GM19238 (cell line): ENCODE data around the gene HCFC1.

Experiments
- DNase-seq: peaks from one replicate; pipeline ENCODE4 v3.0.0; 2011; ENCODE audit warnings: low spot score; ENCODE audit not compliant: insufficient read length

HCFC1 gene

DNA sequence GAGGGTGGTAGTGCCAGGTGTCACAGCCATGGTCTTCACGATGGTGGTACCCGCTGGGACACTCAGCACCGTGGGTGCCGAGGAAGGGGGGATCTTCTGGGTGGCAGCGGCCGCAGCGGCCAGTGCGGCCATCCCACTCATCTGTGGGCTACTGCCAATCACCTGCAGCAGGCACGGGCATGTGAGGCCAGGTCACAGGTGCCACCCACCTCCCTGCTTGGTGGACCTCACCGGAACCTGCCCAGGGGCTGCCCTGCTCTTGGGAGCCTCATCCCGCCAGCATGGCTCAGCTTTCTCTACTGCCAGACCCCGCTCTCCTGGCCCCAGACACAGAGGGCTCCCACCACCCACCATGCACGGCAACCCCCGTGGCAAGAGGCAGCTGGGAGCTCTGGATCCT lies 13.0 kb downstream of the HCFC1 start:
- DNase-seq: no peak

- no peak for DNase-seq
Measured at GRCh38 chrX:153957224-153957623, 14.4 kb downstream of the HCFC1 start.

- no peak for DNase-seq
Measured at GRCh38 chrX:153956044-153956907, 15.3 kb downstream of the HCFC1 start.

DNA sequence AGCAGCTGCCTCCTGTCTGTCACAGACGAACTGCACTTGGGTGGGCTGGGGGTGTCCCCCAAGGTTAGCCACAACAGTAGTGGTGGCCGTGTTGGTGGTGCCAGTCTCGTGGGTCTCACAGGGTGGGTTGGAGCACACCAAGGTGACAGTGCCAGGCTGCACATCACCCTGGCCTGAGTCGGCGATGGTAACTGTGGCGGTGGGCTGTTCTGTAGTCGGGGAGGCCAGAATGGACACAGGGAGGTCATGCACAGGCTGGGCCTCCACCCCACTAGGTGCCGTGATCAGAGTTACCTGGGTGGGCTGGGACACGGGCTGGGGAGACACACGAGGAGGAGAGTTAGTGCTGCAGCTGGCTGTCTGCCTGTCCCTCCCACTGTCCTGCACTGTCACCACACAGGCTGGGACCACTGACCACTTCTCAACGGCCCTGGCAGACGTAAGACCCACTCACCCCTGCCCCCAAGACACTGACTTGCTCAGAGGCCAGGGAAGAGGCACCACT lies 16.3 kb downstream of the HCFC1 start:
- no peak for DNase-seq

DNA sequence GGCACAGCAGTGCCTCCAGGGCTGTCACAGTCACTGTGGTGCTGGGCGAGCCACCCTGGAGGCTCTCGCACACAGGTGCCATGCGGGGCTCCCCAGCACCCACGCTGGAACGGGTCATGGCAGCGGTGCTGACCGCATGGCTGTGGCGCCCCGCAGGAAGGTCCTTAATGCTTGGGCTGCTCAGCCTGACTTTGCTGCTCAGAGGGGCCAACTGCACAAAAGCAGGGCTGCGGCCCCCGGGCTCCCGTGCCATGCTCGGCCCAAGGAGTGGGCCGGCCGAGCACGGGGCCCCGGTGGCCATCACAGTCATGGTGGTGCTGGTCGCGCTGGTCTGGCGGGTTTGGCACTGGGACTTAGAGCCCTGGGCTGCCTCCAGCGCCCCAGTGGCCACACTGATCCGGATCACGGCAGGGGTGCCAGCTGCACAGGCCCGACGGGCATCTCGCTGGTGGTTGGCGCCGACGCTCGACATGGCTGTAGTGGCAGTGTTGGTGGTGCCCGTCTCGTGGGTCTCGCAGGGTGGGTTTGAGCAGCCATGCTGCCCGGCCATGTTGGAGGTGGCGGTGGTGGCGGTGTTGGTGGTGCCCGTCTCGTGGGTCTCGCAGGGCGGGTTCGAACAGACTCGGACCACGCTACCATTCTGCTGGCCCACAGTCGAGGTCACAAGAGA lies 16.9 kb downstream of the HCFC1 start:
- DNase-seq: no peak

GRCh38 chrX:153953892-153954557 lies 17.6 kb downstream of the HCFC1 start:
- no peak for DNase-seq

GRCh38 chrX:153953342-153953830 lies 18.2 kb downstream of the HCFC1 start:
- DNase-seq: peak; percentile 86

DNA sequence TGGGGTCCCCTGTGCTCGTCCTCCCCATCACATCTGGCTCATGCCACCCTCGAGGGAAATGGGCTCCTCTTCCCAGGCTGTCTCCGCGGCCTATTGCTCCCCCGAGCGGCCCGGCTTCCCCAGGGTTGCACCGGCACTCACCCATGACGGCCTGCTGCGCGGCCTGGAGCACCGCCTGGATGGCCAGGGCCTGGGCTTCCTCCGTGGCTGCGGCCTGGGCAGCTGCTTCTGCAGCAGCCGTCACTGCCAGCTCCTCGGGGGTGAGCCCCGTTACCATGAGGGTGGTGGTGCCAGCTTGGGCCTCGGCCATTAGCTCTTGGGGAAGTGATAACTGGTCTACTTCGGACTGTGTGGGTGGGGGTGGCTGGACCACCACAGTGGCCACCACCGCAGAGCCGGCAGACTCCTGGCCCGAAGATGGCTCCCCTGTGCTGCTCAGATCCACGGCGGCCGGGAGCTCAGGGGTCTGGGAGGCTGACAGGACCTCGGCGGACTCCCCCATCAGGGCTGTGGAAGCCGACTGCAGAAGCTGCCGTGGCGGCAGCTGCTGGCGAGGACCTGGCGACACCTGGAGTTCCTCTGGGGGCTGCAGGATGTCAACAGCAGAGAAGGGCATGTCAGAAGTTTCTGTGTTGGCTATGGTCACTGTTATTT lies 19.1 kb downstream of the HCFC1 start:
- DNase-seq: no peak

DNA sequence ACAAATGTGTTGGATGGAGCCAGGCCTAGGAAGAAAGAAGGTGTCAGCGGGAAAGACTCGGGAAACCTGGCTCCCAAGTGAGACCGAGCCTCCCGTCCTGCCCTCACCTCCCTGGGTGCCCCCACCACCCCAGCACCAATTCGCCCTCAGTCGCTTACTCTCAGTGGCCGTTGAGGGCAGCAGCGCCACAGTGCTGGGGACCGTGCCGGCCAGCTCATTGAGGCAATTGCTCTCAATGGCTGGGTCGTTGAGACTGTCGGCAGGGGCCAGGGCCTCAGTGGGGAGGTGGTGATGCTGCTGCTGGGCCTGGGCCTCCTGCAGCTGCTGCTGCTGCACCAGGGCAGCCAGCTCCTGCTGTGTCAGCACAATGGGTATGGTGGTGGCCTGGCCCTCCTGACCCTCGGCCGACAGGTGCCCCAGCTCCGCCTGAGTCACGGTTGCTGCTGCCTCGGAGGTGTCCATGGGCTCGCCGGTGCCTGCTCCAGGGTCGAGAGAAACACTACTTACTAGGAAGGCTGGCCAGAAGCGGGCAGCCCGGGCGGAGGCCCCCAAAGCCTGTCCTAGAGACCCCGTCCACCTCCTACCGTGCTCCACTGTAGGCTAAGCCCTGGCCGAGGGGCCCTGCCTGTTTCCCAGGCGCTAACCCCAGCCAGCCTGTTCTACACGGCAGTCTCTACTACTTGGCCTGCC lies 19.8 kb downstream of the HCFC1 start:
- DNase-seq: no peak

GRCh38 chrX:153950127-153950526 lies 21.5 kb downstream of the HCFC1 start:
- no peak for DNase-seq

DNA sequence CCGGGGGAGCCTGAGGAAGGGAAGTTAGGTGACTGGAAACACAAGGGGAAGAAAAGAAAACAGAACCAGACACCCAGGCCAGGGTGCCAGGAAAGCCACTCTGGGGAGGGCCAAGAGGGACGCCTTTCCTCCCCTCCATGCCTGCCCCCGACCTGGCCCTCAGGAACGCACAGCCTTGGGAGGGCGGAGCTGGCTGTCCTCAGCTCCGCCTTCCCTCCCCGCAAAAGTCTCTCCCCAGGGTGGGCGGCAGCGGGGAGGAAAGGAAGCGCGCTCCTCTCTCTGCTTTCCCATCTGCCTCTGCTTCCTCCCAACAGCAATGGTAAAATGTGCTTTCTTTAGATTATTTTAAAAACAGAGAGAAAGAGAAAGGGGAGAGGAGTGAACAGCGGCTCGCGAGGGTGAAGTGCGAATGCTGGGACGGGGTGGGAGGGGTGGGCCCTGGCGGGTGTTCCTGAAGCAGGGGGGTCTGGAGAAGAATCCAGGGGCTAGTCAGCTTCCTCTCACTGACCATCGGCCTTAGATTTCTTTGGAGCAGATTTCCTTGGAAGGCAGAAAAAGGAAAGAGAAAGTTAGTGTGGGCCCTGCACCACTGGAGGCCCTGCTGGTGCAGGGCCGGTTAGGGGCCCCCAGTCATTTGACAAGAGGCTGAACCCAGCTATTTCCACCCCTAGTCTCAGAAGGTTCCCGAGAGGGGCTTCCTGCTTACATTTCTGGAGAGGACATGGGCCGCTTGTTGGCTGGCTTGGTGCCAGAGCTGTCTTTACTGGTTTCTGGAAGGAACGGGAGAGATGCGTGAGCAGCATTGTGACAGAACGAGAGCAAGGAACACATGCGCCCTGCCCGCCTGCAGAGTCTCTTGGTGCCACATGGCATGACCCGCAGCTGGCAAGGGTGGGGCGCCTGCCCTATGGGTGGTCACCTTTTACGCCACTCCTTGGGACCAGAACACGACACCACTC lies 22.5 kb downstream of the HCFC1 start:
- no peak for DNase-seq

GRCh38 chrX:153948002-153948466 lies 23.6 kb downstream of the HCFC1 start:
- DNase-seq: no peak

GRCh38 chrX:153947009-153947769 lies 24.4 kb downstream of the HCFC1 start:
- peak; percentile 88 for DNase-seq

DNA sequence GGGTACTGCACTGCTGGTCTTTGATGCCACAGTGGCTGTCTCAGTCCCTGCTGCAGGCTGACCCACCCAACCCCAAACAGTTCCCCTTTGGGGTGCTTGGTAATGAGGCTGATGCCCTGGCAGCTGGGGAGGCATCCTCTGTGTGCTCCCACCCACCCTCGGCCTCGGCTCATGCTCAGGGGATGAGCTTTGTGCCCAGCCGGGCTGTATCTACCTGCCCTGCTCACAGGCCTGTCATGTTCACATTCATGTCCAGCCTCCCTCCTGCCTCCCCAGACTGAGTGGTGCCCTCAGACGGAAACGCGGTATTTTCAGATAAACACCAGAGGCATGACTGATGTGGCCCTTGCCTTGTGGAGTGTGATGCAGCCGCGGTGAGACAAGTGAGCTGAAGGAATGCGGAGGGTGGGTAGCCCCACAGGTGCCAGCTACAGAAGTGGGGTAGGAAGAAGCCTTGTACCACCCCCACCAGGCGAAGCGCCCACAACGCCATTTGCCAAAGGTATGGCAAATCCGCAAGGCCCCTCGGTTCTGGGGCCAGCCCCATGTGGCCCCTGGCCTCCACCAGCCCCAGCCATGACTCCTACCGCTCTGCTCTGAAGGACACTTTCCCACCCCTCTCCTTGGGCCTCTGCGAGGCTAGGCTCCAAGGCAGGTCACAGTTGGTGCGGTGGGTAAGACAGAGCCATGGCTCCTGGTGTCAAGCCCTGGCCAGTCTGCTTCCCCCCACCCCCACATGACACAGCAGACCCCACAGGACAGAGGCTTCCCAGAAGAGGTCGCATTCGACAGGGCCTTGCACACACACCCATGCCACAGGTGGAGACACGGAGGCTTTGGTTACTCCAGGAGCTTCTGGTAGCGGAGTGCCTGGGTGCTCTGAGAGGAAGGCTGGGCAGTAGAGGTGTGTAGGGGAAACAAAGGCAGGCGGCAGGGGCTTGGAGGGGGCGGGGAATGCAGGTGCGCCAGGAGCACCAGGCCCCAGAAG lies 25.4 kb downstream of the HCFC1 start:
- no peak for DNase-seq

DNA sequence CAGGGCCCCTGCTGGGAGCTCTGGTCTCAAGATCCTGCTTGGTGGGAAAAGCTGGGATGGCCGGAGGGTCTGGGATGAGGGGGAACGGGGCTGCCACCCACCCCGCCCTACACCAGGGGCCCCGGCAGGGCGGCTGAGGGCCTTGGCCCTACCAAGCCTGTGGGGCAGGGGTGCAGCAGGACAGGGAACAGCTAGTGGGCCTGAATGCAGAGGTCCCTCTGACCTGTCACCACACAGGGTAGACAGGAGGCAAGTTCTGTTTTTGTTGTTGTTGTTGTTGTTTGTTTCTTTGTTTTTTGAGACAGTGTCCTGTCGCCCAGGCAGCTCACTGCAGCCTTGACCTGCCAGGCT lies 26.8 kb downstream of the HCFC1 start:
- DNase-seq: no peak

GRCh38 chrX:153944140-153944799 lies 27.3 kb downstream of the HCFC1 start, which contains the start of gene RENBP:
TSS of gene RENBP (minus strand) at chrX:153944643. CDS start at chrX:153944610, 33 bp downstream.
- peak; percentile 49 for DNase-seq
